BJ (cell line): ENCODE measurements around the gene KIAA0825. TPM values are rescaled to one million over a fixed set of nuclear protein-coding genes. Genes with fewer than 3 reads are reported as not detected.

Source experiments
- CTCF ChIA-PET: fragments of 350-600 bp; formaldehyde crosslinking; extraction: SDS; loops from one replicate; lab custom pipeline; 2021; ENCODE audit warnings: antibody characterized with exemption, inconsistent platforms; lab: Yijun Ruan, JAX
- POLR2A ChIA-PET: fragments of 300-600 bp; sonication (Branson Sonifier 250); formaldehyde crosslinking; extraction: SDS; loops from one replicate; lab custom pipeline; 2021; ENCODE audit warnings: antibody characterized with exemption; lab: Charles Lee
- DNase-seq: peaks from one replicate; pipeline ENCODE4 v3.0.0-alpha.2; 2011; ENCODE audit warnings: low read depth
- H3K27me3 ChIP-seq: 2 replicates; pipeline ENCODE4 v1.6.0; 2011; ENCODE audit warnings: low read length; ENCODE audit not compliant: control insufficient read depth, insufficient read depth
- H3K36me3 ChIP-seq: 2 replicates; pipeline ENCODE4 v1.5.1; 2011; ENCODE audit warnings: low read length; ENCODE audit not compliant: control insufficient read depth, insufficient read depth
- H3K4me3 ChIP-seq: 2 replicates; pipeline ENCODE4 v1.5.1; 2011; ENCODE audit warnings: low read depth, mild to moderate bottlenecking, control low read depth, low read length
- CTCF ChIP-seq: IDR thresholded peaks from 2 replicates; pipeline ENCODE4 v1.5.1; 2011; ENCODE audit warnings: low read depth, mild to moderate bottlenecking, control low read depth, inconsistent platforms, low read length, moderate library complexity; ENCODE audit not compliant: insufficient read depth
- polyA plus RNA-seq: library from polyadenylated mRNA; depleted of rRNA; stranded (reverse); fragments of >200 nt; gene quantifications from 2 replicates; pipeline ENCODE4 v1.2.3, GENCODE V29; 2011

Gene KIAA0825
- polyA plus RNA-seq, 1 experiment: 0.69 TPM

- POLR2A ChIA-PET: no interaction called here
- no peak for DNase-seq
- H3K4me3 ChIP-seq: no peak overlapping the region
- no peaks in the 10 kb centered on the region for H3K36me3 ChIP-seq
- H3K27me3 ChIP-seq: no peaks in the 10 kb centered on the region
- TF ChIP-seq CTCF: no peak
- CTCF ChIA-PET: no interaction called here
These were observed 188.8 kb downstream of the KIAA0825 start for GRCh38 chr5:94429566-94429965.

GRCh38 chr5:94425396-94425795, 193.0 kb downstream of the KIAA0825 start:
- no peak for TF ChIP-seq CTCF
- no peaks in the 10 kb centered on the region for H3K36me3 ChIP-seq
- no peak for DNase-seq
- ChIA-PET CTCF (no interaction called here), POLR2A (no interaction called here)
- H3K27me3 ChIP-seq: no peaks in the 10 kb centered on the region
- H3K4me3 ChIP-seq: no peak overlapping the region

GRCh38 chr5:94423411-94423810, 195.0 kb downstream of the KIAA0825 start:
- CTCF ChIA-PET: no interaction called here
- no peak overlapping the region for H3K4me3 ChIP-seq
- H3K27me3 ChIP-seq: no peaks in the 10 kb centered on the region
- no peak for TF ChIP-seq CTCF
- H3K36me3 ChIP-seq: no peaks in the 10 kb centered on the region
- POLR2A ChIA-PET: no interaction called here
- no peak for DNase-seq

- DNase-seq: no peak
- TF ChIP-seq CTCF: no peak
These were observed 195.6 kb downstream of the KIAA0825 start for GRCh38 chr5:94422812-94423211.

GRCh38 chr5:94420885-94421284, 197.5 kb downstream of the KIAA0825 start:
- Histone ChIP-seq H3K27me3 (no peaks in the 10 kb centered on the region), H3K36me3 (no peaks in the 10 kb centered on the region), H3K4me3 (no peak overlapping the region)
- ChIA-PET POLR2A (no interaction called here), CTCF (no interaction called here)
- no peak for DNase-seq
- no peak for TF ChIP-seq CTCF

More at GRCh38 chr5:94422812-94423211, 195.6 kb downstream of the KIAA0825 start:
- Histone ChIP-seq H3K27me3 (no peaks in the 10 kb centered on the region), H3K4me3 (no peak overlapping the region), H3K36me3 (no peaks in the 10 kb centered on the region)
- ChIA-PET CTCF (no interaction called here), POLR2A (no interaction called here)
